ENCODE data around the gene INTU.
"Not testable (repeated sequence)": the region's sequence is repeated elsewhere in the genome, so short reads cannot be mapped to it uniquely, and the experiment has no call there.

The INTU gene

GRCh38 chr4:127648061-127648460, 15.3 kb downstream of the INTU start:
- DNase-seq = no peak

- DNase-seq = not testable (repeated sequence)
Measured at GRCh38 chr4:127655590-127655989, 22.8 kb downstream of the INTU start.

- DNase-seq = no peak
Measured at GRCh38 chr4:127656047-127656680, 23.4 kb downstream of the INTU start.

GRCh38 chr4:127660284-127660885, 27.6 kb downstream of the INTU start:
- DNase-seq = no peak

GRCh38 chr4:127667116-127667515, 34.4 kb downstream of the INTU start:
- no peak for DNase-seq

- DNase-seq = no peak
Measured at GRCh38 chr4:127667772-127668171, 35.0 kb downstream of the INTU start.

GRCh38 chr4:127668770-127669169, 36.0 kb downstream of the INTU start:
- no peak for DNase-seq

GRCh38 chr4:127669691-127670090, 36.9 kb downstream of the INTU start:
- no peak for DNase-seq

- no peak for DNase-seq
Measured at GRCh38 chr4:127672111-127672510, 39.4 kb downstream of the INTU start.

- DNase-seq = no peak
Measured at GRCh38 chr4:127685292-127685691, 52.5 kb downstream of the INTU start.

- no peak for DNase-seq
Measured at GRCh38 chr4:127686658-127687057, 53.9 kb downstream of the INTU start.

- DNase-seq = no peak
Measured at GRCh38 chr4:127687580-127687979, 54.8 kb downstream of the INTU start.

GRCh38 chr4:127698789-127699200, 66.0 kb downstream of the INTU start:
- no peak for DNase-seq

- DNase-seq = no peak
Measured at GRCh38 chr4:127708985-127709384, 76.2 kb downstream of the INTU start.

GRCh38 chr4:127709456-127709855, 76.7 kb downstream of the INTU start:
- no peak for DNase-seq

GRCh38 chr4:127730142-127730913, 97.6 kb downstream of the INTU start, which contains the start of gene SLC25A31:
TSS of gene SLC25A31 (plus strand) at chr4:127730400. CDS start at chr4:127730546, 146 bp downstream.
- DNase-seq = no peak

GRCh38 chr4:127731406-127731805, 98.6 kb downstream of the INTU start:
- no peak for DNase-seq

GRCh38 chr4:127732623-127733328, 100.0 kb downstream of the INTU start:
- DNase-seq = no peak

- no peak for DNase-seq
Measured at GRCh38 chr4:127734976-127735375, 102.2 kb downstream of the INTU start.

GRCh38 chr4:127737295-127737694, 104.5 kb downstream of the INTU start:
- no peak for DNase-seq

- no peak for DNase-seq
Measured at GRCh38 chr4:127741247-127741646, 108.5 kb downstream of the INTU start.

GRCh38 chr4:127747883-127748282, 115.1 kb downstream of the INTU start:
- DNase-seq = no peak

GRCh38 chr4:127748957-127749356, 116.2 kb downstream of the INTU start:
- DNase-seq = no peak

All from CD4-positive, alpha-beta T cell treated with Interleukin-1 beta for 1 hour (primary cell).